K562 (cell line): ENCODE data around the gene RARRES1. TPM values are rescaled to one million over a fixed set of nuclear protein-coding genes. Genes with fewer than 3 reads are reported as not detected.

Source experiments
- ATAC-seq: fragments of 200-7000 bp; cut with Tn5 transposase; 3 replicates; pipeline ENCODE4 v1.9.1; 2020; ENCODE audit warnings: moderate library complexity
- BruUV-seq: library from RNA; stranded (reverse); fragments of 400-500 nt; replicated peaks from 2 replicates; lab custom pipeline; 2021; lab: Mats Ljungman, UMichigan
- CTCF ChIA-PET: fragments of 300-600 bp; formaldehyde crosslinking; extraction: SDS; loops from one replicate; lab custom pipeline; 2021; ENCODE audit warnings: low intra/inter-chr PET ratio; lab: Yijun Ruan, JAX
- POLR2A ChIA-PET: fragments of 300-600, 350-650 bp; sonication (Branson Sonifier 250); formaldehyde crosslinking; extraction: SDS; loops from one replicate; lab custom pipeline; 2021; ENCODE audit warnings: antibody characterized with exemption, inconsistent platforms; lab: Yijun Ruan, JAX
- DNase-seq, 4 experiments: peaks; one replicate each; pipeline versions ENCODE4 v3.0.0 to v3.0.0-alpha.2; 2011 to 2018; ENCODE audit warnings: low spot score in 3 of 4, mixed read lengths in 3 of 4; ENCODE audit errors: extremely low read depth in 1 of 4
- FAIRE-seq: peaks from 2 replicates; lab custom pipeline; 2011; peaks lifted over from hg19 to GRCh38; lab: Jason Lieb, UNC
- H2AFZ ChIP-seq: 2 replicates; pipeline ENCODE4 v1.6.0; 2011; ENCODE audit warnings: low read depth, low read length, control low read depth, inconsistent platforms
- H3K27ac ChIP-seq: fragments of 200-600 bp; 3 replicates; pipeline ENCODE4 v1.8.0; 2011; ENCODE audit warnings: low read depth, mild to moderate bottlenecking, control low read depth, inconsistent platforms, low read length, moderate library complexity, mixed read lengths; ENCODE audit errors: extremely low read depth
- H3K27me3 ChIP-seq, 2 experiments: fragments of 300-600 bp in 1 of 2; 2 replicates in 1 of 2; 3 replicates in 1 of 2; pipeline versions ENCODE4 v1.6.0 to v1.8.0; 2011; ENCODE audit warnings: inconsistent platforms in 2 of 2, low read length in 2 of 2, mild to moderate bottlenecking in 1 of 2, mixed read lengths in 1 of 2, moderate library complexity in 1 of 2; ENCODE audit not compliant: control insufficient read depth in 2 of 2, insufficient read depth in 2 of 2
- H3K36me3 ChIP-seq: fragments of 300-600 bp; 3 replicates; pipeline ENCODE4 v1.8.0; 2011; ENCODE audit warnings: mild to moderate bottlenecking, low read length, inconsistent platforms; ENCODE audit not compliant: control insufficient read depth, insufficient read depth
- H3K4me1 ChIP-seq, 2 experiments: fragments of 200-600 bp in 1 of 2; replicated peaks in 1 of 2; 2 replicates in 1 of 2; 3 replicates in 1 of 2; pipeline versions ENCODE4 v1.5.1 to v1.8.0; 2011; ENCODE audit warnings: inconsistent platforms in 2 of 2, low read length in 2 of 2, mild to moderate bottlenecking in 1 of 2, mixed read lengths in 1 of 2, moderate library complexity in 1 of 2; ENCODE audit not compliant: control insufficient read depth in 2 of 2, insufficient read depth in 2 of 2
- H3K4me2 ChIP-seq: 2 replicates; pipeline ENCODE4 v1.6.1; 2011; ENCODE audit warnings: low read length, control low read depth, inconsistent platforms, mixed read lengths; ENCODE audit not compliant: insufficient read depth
- H3K4me3 ChIP-seq: fragments of 200-600 bp; sonication (generic), shearing (Covaris generic); 2 replicates; pipeline ENCODE4 v1.5.1; 2016; ENCODE audit warnings: control low read depth, inconsistent platforms
- H3K79me2 ChIP-seq: fragments of 200-600 bp; 3 replicates; pipeline ENCODE4 v1.8.0; 2011; ENCODE audit warnings: low read length, inconsistent platforms; ENCODE audit not compliant: control insufficient read depth, insufficient read depth
- H3K9ac ChIP-seq, 2 experiments: 2 replicates each; pipeline versions ENCODE4 v1.6.0 to v1.6.1; 2011; ENCODE audit warnings: low read depth in 2 of 2, low read length in 2 of 2, control low read depth in 1 of 2, inconsistent platforms in 1 of 2, mild to moderate bottlenecking in 1 of 2, mixed read lengths in 1 of 2; ENCODE audit not compliant: insufficient read depth in 1 of 2
- H3K9me1 ChIP-seq: one replicate; pipeline ENCODE4 v1.6.0; 2011; ENCODE audit warnings: inconsistent platforms, mild to moderate bottlenecking, low read length, moderate library complexity; ENCODE audit not compliant: control insufficient read depth, insufficient read depth
- H3K9me3 ChIP-seq: replicated peaks from 2 replicates; pipeline ENCODE4 v1.5.1; 2011; ENCODE audit warnings: low read depth, low read length, inconsistent platforms; ENCODE audit not compliant: control insufficient read depth, insufficient read depth
- H4K20me1 ChIP-seq: replicated peaks from 2 replicates; pipeline ENCODE4 v1.6.1; 2011; ENCODE audit warnings: low read length, inconsistent platforms, mixed read lengths; ENCODE audit not compliant: control insufficient read depth, insufficient read depth
- ARID2 ChIP-seq: fragments of 450-650 bp; IDR thresholded peaks from 2 replicates; pipeline ENCODE4 v1.6.1; 2017; ENCODE audit warnings: antibody characterized with exemption, mild to moderate bottlenecking
- ASH1L ChIP-seq: fragments of 450-650 bp; IDR thresholded peaks from 2 replicates; pipeline ENCODE4 v1.6.1; 2018; ENCODE audit warnings: borderline replicate concordance, mild to moderate bottlenecking, low read depth; ENCODE audit not compliant: partially characterized antibody
- CHD7 ChIP-seq: fragments of 200-600 bp; sonication (generic); IDR thresholded peaks from one replicate; pipeline ENCODE4 v1.6.1; 2012; ENCODE audit warnings: mild to moderate bottlenecking, low read depth, low read length, inconsistent platforms
- DACH1 ChIP-seq: fragments of 450-650 bp; IDR thresholded peaks from 2 replicates; pipeline ENCODE4 v1.6.1; 2018; ENCODE audit not compliant: partially characterized antibody
- HBP1 ChIP-seq: fragments of 450-650 bp; formaldehyde crosslinking; IDR thresholded peaks from 2 replicates; pipeline ENCODE4 v1.4.0; 2022; ENCODE audit warnings: missing genetic modification characterization
- KLF10 ChIP-seq: fragments of 250-450 bp; sonication (Bioruptor Pico); IDR thresholded peaks from 2 replicates; pipeline ENCODE4 v1.6.1; 2021; ENCODE audit warnings: matching md5 sums
- LARP7 ChIP-seq: fragments of 450-650 bp; IDR thresholded peaks from 2 replicates; pipeline ENCODE4 v1.6.1; 2016
- MEF2D ChIP-seq: conservative IDR thresholded peaks from 2 replicates; pipeline ENCODE4 v1.6.1; 2016; ENCODE audit warnings: low read depth, missing genetic modification characterization, missing compliant biosample characterization
- TCF7 ChIP-seq: sonication (generic); IDR thresholded peaks from 2 replicates; pipeline ENCODE4 v1.6.1; 2016; ENCODE audit warnings: antibody characterized with exemption, borderline replicate concordance
- TCFL5 ChIP-seq: fragments of 250-450 bp; sonication (Bioruptor Pico); conservative IDR thresholded peaks from 2 replicates; pipeline ENCODE4 v1.6.1; 2021; ENCODE audit warnings: mild to moderate bottlenecking, moderate library complexity, matching md5 sums
- ZFX ChIP-seq: sonication (generic); formaldehyde crosslinking; IDR thresholded peaks from 2 replicates; pipeline ENCODE4 v1.8.0; 2022; ENCODE audit warnings: mild to moderate bottlenecking, missing genetic modification reagents, moderate library complexity
- ZNF121 ChIP-seq: sonication (generic); formaldehyde crosslinking; conservative IDR thresholded peaks from 2 replicates; pipeline ENCODE4 v1.8.0; 2022; ENCODE audit warnings: missing genetic modification reagents
- WGBS: fragments of 100-300 bp; shearing (Covaris generic); methylation state at CpG from one replicate; pipeline ENCODE4 v1.1.6; 2016; ENCODE audit warnings: low coverage, mixed read lengths; ENCODE audit not compliant: insufficient coverage; ENCODE audit errors: missing lambda C conversion rate; 5-methylcytosine and 5-hydroxymethylcytosine counted together
- in situ Hi-C: fragments of 300-500 bp; cut with MboI; formaldehyde crosslinking; loops from 4 replicates; pipeline ENCODE4 v1.15.0; 2018; ENCODE audit warnings: inconsistent platforms, mixed read lengths
- intact Hi-C: fragments of 100-400 bp; cut with micrococcal nuclease; formaldehyde crosslinking; loops from 2 replicates; pipeline ENCODE4 v1.14.2; 2022
- polyA plus RNA-seq, 8 experiments: library from polyadenylated mRNA; depleted of rRNA in 4 of 8; stranded (reverse) in 5 of 8; unstranded in 3 of 8; fragments of >200 nt; fragmentation: Nextera tagmentation in 2 of 8; fragmentation: Illumina TruSeq in 1 of 8; extraction: Ambion mirVana in 2 of 8; extraction: Trizol in 1 of 8; gene quantifications; 2 replicates each; pipeline versions ENCODE4 v1.2.1 to v1.2.3, GENCODE V29; 2011 to 2014; ENCODE audit warnings: inconsistent platforms in 1 of 8, missing spikeins in 1 of 8
- total RNA-seq, 7 experiments: library from RNA; depleted of rRNA in 6 of 7; stranded (reverse); fragments of >200 nt in 6 of 7; fragmentation: Illumina TruSeq in 2 of 7; extraction: Trizol in 2 of 7; gene quantifications; 2 replicates each; pipeline versions ENCODE4 v1.2.1 to v1.2.3, GENCODE V29; 2011 to 2021; ENCODE audit warnings: low replicate concordance in 1 of 7

The RARRES1 gene
- total and polyA plus RNA-seq, 9 of the 15 experiments (the other 6 are each of a cell fraction or from before 2014, with no cell fraction given): not detected

GRCh38 chr3:158722108-158722507 lies 10.1 kb downstream of the RARRES1 start:
- POLR2A ChIA-PET: interaction anchor here (1.4 to 1.9 kb wide), 2 partner anchors 9 to 14 kb away, joined by 3 to 8 read pairs; no protein-coding TSS in a partner anchor
- no CpG with 5 or more reads among the region's 1 CpG for WGBS
- in situ Hi-C loops: no loop called here
- H3K4me2 ChIP-seq: no peak overlapping the region
- CTCF ChIA-PET: no interaction called here
- no peak overlapping the region for H3K27ac ChIP-seq
- ATAC-seq: no peak
- no TSS peak for BruUV-seq
- H3K4me1 ChIP-seq: peaks cover 9 to 14% of the 10 kb centered on the region in 2 experiments; a peak in 3 of 5 replicates
- H4K20me1 ChIP-seq: no peaks in the 10 kb centered on the region
- H3K9me3 ChIP-seq: no peaks in the 10 kb centered on the region
- no peaks in the 10 kb centered on the region for H3K9me1 ChIP-seq
- H3K27me3 ChIP-seq: no peaks in the 10 kb centered on the region
- no peak for DNase-seq
- H3K4me3 ChIP-seq: no peak overlapping the region
- no peak overlapping the region for H2AFZ ChIP-seq
- H3K9ac ChIP-seq: no peak overlapping the region
- H3K36me3 ChIP-seq: peaks cover 20% of the 10 kb centered on the region
- H3K79me2 ChIP-seq: no peaks in the 10 kb centered on the region; the same call in 2 of the 3 replicates
- no peak for FAIRE-seq
- intact Hi-C loops: loop anchor here (5.0 to 10.0 kb wide), 3 partner anchors 45 to 187 kb away; partner anchors contain the start of gene MLF1
- TF ChIP-seq KLF10 (CRISPR knock-in tag) (no peak), ASH1L (no peak), ZNF121 (CRISPR knock-in tag) (no peak), LARP7 (no peak), CHD7 (no peak), TCF7 (no peak), TCFL5 (CRISPR knock-in tag) (no peak), ZFX (CRISPR knock-in tag) (no peak), HBP1 (CRISPR knock-in tag) (no peak), ARID2 (no peak), DACH1 (no peak), MEF2D (tag) (no peak)
